ENCODE data around the gene VPS18. TPM values are rescaled to one million over a fixed set of nuclear protein-coding genes. Genes with fewer than 3 reads are reported as not detected.
A peak's percentile ranks its signal among the peaks of the same experiment; 100 is the strongest.

The VPS18 gene
- total RNA-seq, result 10 to 100 TPM; 26.6 to 29.0 TPM
- 14.6 TPM for polyA plus RNA-seq (2013, experiment 1 of 2)
- polyA plus RNA-seq (2013, experiment 2 of 2), result 13.9 TPM
- long read RNA-seq, experiment 1, partial matches to known transcripts, result 10 of 15 reads
- long read RNA-seq, experiment 1, other reads (novel, unspliced or antisense), result 1 of 15 reads
- long read RNA-seq, experiment 2, transcript VPS18-201 (5 exons, 3,895 nt), result major isoform, 37 of 49 reads
- long read RNA-seq, experiment 2, partial matches to known transcripts, result 10 of 49 reads
- long read RNA-seq, experiment 2, other reads (novel, unspliced or antisense), result 2 of 49 reads
- long read RNA-seq, experiment 3, transcript VPS18-201 (5 exons, 3,895 nt), result major isoform, 235 of 281 reads
- long read RNA-seq, experiment 3, partial matches to known transcripts, result 25 of 281 reads
- long read RNA-seq, experiment 3, other reads (novel, unspliced or antisense), result 20 of 281 reads
- long read RNA-seq, experiment 4, partial matches to known transcripts, result 1 of 7 reads
- long read RNA-seq, experiment 4, other reads (novel, unspliced or antisense), result 6 of 7 reads

- 5 to 10% methylated on average over 46 to 55 of the region's 55 CpGs for WGBS, 2 experiments (ENCODE audit: insufficient coverage in 1 of 2, insufficient read length in 1 of 2)
Measured at GRCh38 chr15:40893733-40894680, at the start of gene VPS18. VPS18 (plus strand) TSS chr15:40894450; CDS start chr15:40894769, 319 bp downstream.

GRCh38 chr15:40844696-40845030, 49.6 kb upstream of the VPS18 start:
- DNase-seq, result peak; percentile 81
- Mint-ChIP-seq H3K27me3 (ENCODE audit: insufficient read depth) (no peaks in the 10 kb centered on the region), H3K27ac (peak overlapping the region; percentile 95), H3K4me3 (peak overlapping the region; percentile 93), H3K36me3 (ENCODE audit: low read depth) (peaks cover 31% of the 10 kb centered on the region), H3K9me3 (no peaks in the 10 kb centered on the region), H3K4me1 (peaks cover 31% of the 10 kb centered on the region)
- H3K9me3 ChIP-seq (ENCODE audit: control insufficient read depth, low read length), result no peaks in the 10 kb centered on the region
- peaks cover 7% of the 10 kb centered on the region for H3K36me3 ChIP-seq (ENCODE audit: control insufficient read depth, insufficient read depth, low read length)
- H3K27me3 ChIP-seq (ENCODE audit: control insufficient read depth, insufficient read depth, low read length, poor library complexity, severe bottlenecking), result peaks cover 32% of the 10 kb centered on the region
- peak; percentile 22 for TF ChIP-seq CTCF (conservative IDR thresholded peaks at IDR 0.05)
- no peak overlapping the region for H3K27ac ChIP-seq (ENCODE audit: low read depth, low read length)
- peaks cover 5% of the 10 kb centered on the region for H3K4me1 ChIP-seq (ENCODE audit: control insufficient read depth, insufficient read depth, low read length)
- H3K4me3 ChIP-seq (ENCODE audit: low read length), result peak overlapping the region; percentile 80
- WGBS, 2 experiments (ENCODE audit: insufficient coverage in 1 of 2, insufficient read length in 1 of 2), result 9 to 11% methylated on average over 16 to 28 of the region's 28 CpGs
- peak overlapping the region; percentile 66 for H3K9ac ChIP-seq (ENCODE audit: extremely low read depth, low read length, poor library complexity, severe bottlenecking)

More at GRCh38 chr15:40893733-40894680, at the start of gene VPS18:
- peaks cover 4% of the 10 kb centered on the region for H3K4me1 Mint-ChIP-seq
- H3K27me3 Mint-ChIP-seq (ENCODE audit: insufficient read depth), result peaks cover 19% of the 10 kb centered on the region
- peaks cover 3% of the 10 kb centered on the region for H3K4me1 ChIP-seq (ENCODE audit: control insufficient read depth, insufficient read depth, low read length)
- H3K36me3 ChIP-seq (ENCODE audit: control insufficient read depth, insufficient read depth, low read length), result peaks cover 32% of the 10 kb centered on the region
- no peaks in the 10 kb centered on the region for H3K9me3 ChIP-seq (ENCODE audit: control insufficient read depth, low read length)
- peaks cover 34% of the 10 kb centered on the region for H3K36me3 Mint-ChIP-seq (ENCODE audit: low read depth)
- TF ChIP-seq CTCF (conservative IDR thresholded peaks at IDR 0.05), result peak; percentile 88
- peaks cover 3% of the 10 kb centered on the region for H3K9me3 Mint-ChIP-seq
- peak within 1 kb of the TSS; percentile 96 for H3K4me3 Mint-ChIP-seq
- peak; percentile 100 for DNase-seq
- peak within 1 kb of the TSS; percentile 99 for H3K27ac Mint-ChIP-seq
- H3K27ac ChIP-seq (ENCODE audit: low read depth, low read length), result peak within 1 kb of the TSS; percentile 85
- peaks cover 16% of the 10 kb centered on the region for H3K27me3 ChIP-seq (ENCODE audit: control insufficient read depth, insufficient read depth, low read length, poor library complexity, severe bottlenecking)
- peak within 1 kb of the TSS; percentile 95 for H3K9ac ChIP-seq (ENCODE audit: extremely low read depth, low read length, poor library complexity, severe bottlenecking)
- peak within 1 kb of the TSS; percentile 97 for H3K4me3 ChIP-seq (ENCODE audit: low read length)

- Mint-ChIP-seq H3K4me1 (peaks cover 31% of the 10 kb centered on the region), H3K27me3 (ENCODE audit: insufficient read depth) (no peaks in the 10 kb centered on the region), H3K9me3 (no peaks in the 10 kb centered on the region), H3K4me3 (peak overlapping the region; percentile 93), H3K36me3 (ENCODE audit: low read depth) (peaks cover 32% of the 10 kb centered on the region), H3K27ac (peak overlapping the region; percentile 95)
- H3K9me3 ChIP-seq (ENCODE audit: control insufficient read depth, low read length), result no peaks in the 10 kb centered on the region
- peak overlapping the region; percentile 66 for H3K9ac ChIP-seq (ENCODE audit: extremely low read depth, low read length, poor library complexity, severe bottlenecking)
- peaks cover 32% of the 10 kb centered on the region for H3K27me3 ChIP-seq (ENCODE audit: control insufficient read depth, insufficient read depth, low read length, poor library complexity, severe bottlenecking)
- WGBS, 2 experiments (ENCODE audit: insufficient coverage in 1 of 2, insufficient read length in 1 of 2), result 68 to 79% methylated on average over 8 to 12 of the region's 12 CpGs
- peaks cover 7% of the 10 kb centered on the region for H3K36me3 ChIP-seq (ENCODE audit: control insufficient read depth, insufficient read depth, low read length)
- DNase-seq, result no peak
- H3K4me1 ChIP-seq (ENCODE audit: control insufficient read depth, insufficient read depth, low read length), result peaks cover 5% of the 10 kb centered on the region
- no peak for TF ChIP-seq CTCF (conservative IDR thresholded peaks at IDR 0.05)
- H3K4me3 ChIP-seq (ENCODE audit: low read length), result peak overlapping the region; percentile 80
- no peak overlapping the region for H3K27ac ChIP-seq (ENCODE audit: low read depth, low read length)
Measured at GRCh38 chr15:40845036-40845435, 49.2 kb upstream of the VPS18 start.

All from endodermal cell (in vitro differentiated cells).